Activated CD8-positive, alpha-beta memory T cell treated with anti-CD3 and anti-CD28 coated beads, Interleukin-2, amount 50 U/mL, for 4 hours (primary cell): ENCODE measurements around the gene LTBP1.
"Not testable (repeated sequence)": the region's sequence is repeated elsewhere in the genome, so short reads cannot be mapped to it uniquely, and the experiment has no call there.

Experiments used
- DNase-seq: peaks from one replicate; pipeline ENCODE4 v3.0.0-alpha.2; 2020

The LTBP1 gene

GRCh38 chr2:32946314-32947075 lies at the start of gene LTBP1:
Gene LTBP1 (plus strand): TSS chr2:32946953. CDS start chr2:32947325, 372 bp downstream.
- DNase-seq: peak; percentile 50

DNA sequence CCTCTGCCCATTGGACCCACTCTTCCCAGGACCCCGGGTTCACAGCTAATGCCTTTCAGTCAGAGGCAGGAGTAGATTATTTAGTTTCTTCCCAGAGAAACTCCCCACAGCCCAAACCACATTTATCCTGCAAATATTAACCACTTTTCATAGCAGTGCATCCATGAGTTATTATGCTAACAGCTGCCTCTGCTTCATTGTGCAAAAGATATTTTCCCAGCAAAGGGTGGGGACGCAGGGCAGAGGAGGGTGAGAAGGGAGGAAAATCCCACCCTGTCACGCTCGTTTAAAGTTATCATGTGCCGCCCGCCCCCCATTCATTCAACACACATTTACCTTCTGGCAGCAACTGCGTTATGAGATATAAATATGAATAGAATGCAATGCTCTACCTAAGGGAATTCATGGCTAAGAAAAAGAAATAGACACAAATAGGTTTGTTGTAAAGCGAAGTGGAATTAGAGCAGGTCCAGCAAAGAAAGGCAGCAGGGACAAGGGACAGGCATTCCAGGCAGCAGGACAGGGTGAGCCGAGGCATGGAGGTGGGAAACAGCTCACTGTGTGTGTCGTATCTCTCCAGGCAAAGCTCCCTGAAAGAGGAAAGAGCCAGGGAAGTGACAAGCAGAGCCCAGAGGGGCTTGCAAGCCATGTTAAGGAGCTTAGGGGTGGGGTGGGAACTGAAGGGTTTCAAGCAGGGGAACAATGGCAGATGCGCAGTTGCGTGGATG lies 46.3 kb upstream of the LTBP1 start:
- DNase-seq: no peak

DNA sequence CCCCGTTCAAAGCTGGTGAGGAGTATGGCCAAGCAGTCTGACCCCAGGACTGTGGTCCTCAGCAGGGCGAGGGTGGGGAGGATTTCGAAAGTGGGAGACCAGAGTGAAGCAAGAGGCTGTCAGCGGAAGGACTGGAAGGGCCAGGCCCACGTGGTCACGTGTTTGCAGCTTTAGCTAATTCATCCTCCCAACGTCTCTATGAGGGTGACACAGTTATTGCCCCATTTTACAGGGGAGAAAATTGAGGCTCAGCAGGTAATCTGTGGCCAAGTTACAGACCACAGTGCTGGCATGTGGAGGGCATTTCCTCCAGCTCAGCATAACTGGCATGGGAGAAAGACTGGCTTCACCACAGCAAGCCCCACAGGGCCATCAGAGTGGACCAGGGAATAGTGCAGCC lies 45.4 kb upstream of the LTBP1 start:
- DNase-seq: no peak

DNA sequence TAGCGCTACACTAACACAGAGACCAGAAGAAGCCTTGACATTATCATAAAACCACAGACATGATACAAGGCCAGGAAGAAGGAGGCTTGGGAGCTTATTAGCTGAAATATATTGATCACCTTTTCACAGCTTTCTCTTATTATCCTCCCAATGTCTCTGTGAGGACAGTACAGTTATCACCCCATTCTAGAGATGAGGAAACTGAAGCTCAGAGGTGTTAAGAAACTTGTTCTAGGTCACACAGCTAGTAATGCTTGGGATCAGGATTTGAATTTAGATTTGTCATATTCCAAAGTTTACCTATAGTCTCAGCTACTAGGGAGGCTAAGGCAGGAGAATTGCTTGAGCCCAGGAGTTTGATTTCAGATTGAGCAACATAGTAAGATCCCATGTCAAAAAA lies 44.6 kb upstream of the LTBP1 start:
- DNase-seq: no peak

DNA sequence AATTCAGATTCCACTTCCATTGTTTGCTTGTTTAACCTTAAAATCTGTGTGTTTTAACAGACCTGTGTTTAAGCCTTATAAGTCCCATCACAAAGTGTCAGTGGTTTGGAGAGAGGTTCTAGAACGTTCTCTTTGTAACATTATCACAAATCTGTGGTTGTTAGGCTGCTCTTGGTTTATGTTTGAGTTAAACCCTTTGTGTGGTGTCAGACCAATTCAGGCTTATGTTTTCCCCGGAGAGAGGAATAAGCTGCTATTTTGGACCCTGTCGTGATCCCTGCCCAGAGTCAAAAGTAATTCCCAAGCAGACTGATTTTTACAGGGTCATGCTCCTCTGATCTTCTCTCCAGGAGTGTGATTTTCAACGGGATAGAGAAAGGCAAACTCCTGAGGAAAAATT lies 43.8 kb upstream of the LTBP1 start:
- DNase-seq: no peak

GRCh38 chr2:32904074-32904473 lies 42.7 kb upstream of the LTBP1 start:
- no peak for DNase-seq

DNA sequence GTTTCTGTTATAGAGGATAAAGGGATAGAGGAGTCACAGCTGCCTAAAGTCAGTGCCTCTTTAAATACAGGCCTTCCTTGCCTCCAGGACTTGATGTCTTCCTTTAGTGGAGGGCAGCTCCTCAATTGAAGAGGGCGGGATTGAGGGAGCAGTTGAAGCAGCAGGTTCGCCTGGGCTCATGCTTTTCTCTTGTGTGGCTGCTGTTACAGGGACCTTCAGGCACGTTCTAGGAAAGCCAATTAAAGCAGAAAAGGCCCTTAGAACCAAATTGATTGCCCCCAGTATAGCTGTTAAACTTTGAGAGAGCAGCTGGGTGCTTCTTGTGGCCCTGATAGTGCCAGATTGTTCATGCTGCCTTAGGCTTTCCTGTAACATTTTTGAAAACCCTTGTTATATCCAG lies 42.0 kb upstream of the LTBP1 start:
- DNase-seq: no peak

DNA sequence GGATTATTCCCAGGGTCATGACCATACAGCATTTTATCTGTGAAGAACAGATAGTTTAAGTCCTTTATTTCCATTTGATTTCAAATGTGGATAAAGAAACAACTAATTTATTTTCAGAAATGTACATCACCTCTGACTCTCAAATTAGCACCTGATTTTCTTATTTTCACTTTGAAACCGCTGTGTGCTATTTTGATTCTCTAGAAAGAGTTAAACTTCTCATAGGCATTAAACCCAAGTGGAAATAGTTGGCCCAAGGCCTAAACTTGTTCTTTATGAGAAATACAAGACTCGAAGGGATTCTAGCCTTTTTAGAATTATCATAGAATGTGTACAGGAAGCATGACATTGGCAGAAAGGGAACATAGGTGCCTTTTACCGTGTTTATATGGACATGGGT lies 41.5 kb upstream of the LTBP1 start:
- DNase-seq: no peak

DNA sequence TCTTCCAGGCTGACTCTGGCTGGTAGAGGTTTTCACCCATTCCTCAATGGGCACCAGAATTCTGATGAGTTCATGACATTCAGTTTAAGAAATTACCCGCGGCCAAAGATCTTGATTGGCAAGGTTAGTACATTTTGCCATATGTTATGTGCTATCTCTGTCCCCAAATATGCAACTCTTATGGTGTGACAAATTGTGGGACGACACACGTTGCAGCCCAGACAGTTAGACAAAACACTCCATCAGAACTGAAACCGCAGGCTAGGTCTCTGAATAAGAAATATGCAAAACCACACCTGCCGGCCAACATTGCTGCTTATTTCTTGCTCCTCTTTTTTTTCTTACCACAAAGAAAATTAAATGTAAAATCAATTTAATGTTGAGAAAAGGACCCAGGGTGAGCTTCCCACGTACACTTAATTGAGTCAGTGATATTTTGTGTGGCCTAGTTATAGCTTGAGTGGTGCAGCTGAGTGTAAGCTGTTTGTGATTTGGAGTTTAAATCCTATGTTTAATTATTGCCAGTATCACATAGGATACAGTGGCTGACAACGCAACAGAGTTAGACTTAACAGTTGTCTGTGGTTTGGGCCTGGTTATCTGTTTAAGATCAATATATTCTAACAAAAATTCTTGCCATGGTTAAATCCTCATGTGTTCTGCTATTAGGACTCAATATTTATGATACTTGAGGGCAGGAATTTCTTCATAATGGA lies 35.7 kb upstream of the LTBP1 start:
- no peak for DNase-seq

GRCh38 chr2:32915694-32916093 lies 31.1 kb upstream of the LTBP1 start:
- no peak for DNase-seq

DNA sequence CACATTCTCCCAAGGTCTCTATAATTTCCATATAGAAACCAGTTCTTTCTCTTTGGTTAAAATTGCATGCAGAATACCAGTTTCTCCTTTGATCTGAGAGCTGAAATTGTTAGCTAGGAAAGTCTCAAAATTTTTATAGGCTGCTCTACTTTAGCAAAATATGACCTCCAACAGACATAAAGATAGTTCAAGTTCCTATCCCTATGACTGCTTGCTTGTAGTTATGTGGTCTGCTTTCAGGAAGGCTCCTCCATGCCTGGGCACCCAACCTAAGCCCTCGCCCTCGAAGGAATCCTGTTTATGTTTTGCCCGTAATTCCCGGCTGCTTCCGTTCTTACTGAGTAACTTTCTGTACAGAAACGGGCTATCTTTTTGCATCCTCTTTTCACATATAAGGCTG lies 28.0 kb upstream of the LTBP1 start:
- no peak for DNase-seq

DNA sequence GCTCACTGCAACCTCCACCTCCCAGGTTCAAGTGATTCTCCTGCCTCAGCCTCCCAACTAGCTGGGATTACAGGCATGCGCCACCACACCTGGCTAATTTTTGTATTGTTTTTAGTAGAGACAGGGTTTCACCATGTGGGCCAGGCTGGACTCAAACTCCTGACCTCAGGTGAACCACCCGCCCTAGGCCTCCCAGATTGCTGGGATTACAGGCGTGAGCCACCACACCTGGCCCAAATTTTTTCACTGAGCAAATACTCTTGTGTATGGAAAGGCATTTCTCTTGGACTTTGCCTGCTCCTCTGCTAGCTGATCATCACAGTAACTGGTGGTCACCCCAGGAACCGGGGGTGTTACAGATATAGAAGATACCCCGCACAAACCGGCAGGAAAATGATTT lies 26.9 kb upstream of the LTBP1 start:
- not testable (repeated sequence) for DNase-seq

- not testable (repeated sequence) for DNase-seq
Observed at GRCh38 chr2:32921486-32921885, 25.3 kb upstream of the LTBP1 start.

GRCh38 chr2:32922501-32922900 lies 24.3 kb upstream of the LTBP1 start:
- no peak for DNase-seq

DNA sequence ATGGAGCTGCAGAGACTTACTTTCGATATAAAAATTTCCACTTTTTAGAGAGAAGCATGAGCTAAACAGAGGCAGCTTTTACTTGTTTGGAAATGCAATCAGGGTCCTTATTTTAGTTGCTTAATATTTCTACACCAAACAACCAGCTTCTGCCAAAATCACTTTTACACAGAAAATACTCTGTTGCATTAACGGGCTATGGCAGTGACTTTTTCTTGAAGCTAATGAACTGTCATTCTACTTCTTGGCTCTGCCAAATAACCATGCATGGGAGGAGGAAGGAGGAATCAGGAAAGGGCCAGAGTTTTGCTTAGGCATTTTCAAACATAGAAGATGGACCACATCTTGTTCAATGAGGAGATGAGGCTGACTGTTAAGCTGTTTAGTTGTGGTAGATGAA lies 23.6 kb upstream of the LTBP1 start:
- no peak for DNase-seq

DNA sequence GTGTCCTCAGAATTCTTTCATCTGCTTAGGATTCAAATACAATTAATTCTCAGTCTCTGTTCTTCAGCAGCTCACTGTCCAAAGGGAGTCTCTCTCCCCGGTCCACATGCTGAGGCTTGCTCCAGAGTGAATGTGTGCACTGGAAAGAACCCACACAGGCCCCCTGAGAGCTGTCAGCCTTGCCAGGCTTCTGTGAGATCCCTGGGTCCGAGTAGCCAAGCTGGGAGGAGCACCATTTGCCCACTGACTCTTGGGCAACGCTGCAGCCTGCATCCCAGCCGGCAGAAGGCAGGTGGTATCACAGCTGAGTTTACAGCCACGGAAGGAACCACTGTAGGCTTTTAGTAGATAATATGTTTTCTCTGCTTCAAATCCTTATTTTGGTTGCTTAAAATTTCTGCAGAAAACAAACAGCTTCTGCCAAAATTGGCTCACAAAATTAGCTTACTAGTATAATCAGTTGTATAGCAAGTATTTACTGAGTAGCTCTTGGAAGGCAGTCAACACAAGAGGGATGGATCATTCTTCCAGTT lies 21.4 kb upstream of the LTBP1 start:
- DNase-seq: no peak

DNA sequence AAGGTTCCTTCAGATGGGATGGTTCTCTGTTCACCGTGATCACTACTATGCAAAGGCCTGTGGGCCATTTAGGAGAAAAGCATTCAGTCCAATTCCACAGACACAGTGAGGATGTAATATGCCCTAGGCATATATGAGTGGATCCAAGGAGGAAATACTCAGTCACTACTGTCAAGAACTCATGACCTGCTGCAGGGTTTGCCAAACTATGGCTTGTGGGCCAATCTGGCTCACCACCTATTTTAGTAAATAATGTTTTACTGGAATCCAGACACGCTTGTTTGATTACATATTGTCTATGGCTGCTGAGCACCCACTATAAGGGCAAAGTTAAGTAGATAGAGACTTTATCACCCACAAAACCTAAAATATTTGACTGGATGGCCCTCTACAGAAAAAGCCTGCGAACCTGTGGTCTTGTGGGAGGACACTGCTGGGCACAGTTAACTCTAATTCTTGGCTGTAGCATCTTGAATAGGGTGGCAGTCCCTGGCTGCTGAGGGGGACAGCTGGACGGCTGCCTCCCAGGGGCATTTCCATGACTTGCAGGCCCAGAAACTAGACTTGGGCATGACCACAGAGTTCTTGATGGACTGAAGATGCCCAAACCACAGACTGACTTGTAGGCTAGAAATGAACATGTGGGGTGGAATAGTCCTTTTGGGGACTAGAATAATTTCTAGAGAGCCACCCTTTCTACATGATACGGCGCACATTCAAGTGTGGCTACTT lies 20.6 kb upstream of the LTBP1 start:
- no peak for DNase-seq

- DNase-seq: no peak
Observed at GRCh38 chr2:32926708-32927084, 20.1 kb upstream of the LTBP1 start.

GRCh38 chr2:32930436-32930835 lies 16.3 kb upstream of the LTBP1 start:
- no peak for DNase-seq

DNA sequence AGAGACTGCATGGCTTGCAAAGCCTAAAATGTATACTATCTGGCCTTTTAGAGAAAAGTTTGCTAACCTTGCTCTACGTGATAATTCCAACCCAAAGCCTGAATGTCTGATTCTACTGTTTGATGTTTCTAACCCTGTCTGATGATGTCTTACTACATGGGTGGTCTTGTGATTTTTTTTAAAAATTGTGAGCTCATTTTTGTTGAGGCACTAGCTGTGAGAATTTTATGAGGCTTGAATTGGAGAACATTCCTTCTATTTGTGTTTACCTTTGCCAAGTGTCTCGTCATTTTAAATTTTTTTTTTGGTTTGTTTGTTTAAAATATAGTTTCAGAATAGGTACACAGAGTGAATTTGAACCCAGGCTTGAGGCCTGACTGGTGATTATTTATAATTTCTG lies 15.2 kb upstream of the LTBP1 start:
- no peak for DNase-seq

DNA sequence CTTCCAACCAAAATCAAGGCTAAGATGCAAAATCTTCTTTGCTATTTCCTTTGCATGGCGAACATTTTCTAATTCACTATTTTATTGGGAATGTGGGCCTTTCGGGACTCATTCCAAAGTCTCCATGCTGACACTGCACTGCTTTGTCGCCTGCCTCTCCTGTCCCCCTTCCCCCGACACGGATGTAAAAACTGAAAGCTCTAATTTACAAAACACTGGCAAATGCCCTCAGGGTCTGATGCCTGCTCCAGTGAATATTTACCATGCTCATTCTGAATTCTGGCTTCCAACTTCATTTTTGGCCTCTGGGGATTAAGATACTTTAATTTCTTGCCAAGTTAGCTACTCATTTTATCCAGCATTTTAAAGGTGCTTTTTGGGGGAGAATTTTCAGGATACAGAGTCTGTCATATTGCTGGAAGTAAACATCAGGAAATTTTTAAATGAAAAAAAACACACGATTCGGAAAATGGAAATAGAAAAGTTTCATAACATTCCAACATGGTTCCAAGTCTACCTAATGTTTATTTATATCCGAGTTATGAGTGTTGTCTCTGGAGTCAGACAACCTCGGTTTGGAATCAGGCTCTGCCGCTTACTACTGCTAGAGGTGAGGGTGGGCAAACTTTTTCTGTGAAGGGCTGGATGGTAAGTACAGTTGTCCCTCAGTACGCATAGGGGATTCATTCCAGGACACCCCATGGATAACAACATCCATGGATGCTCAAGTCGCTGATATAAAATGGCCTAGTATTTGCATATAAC lies 14.6 kb upstream of the LTBP1 start:
- DNase-seq: no peak
